Osteocyte (in vitro differentiated cells): ENCODE measurements around the gene DLG2. TPM values are rescaled to one million over a fixed set of nuclear protein-coding genes. Genes with fewer than 3 reads are reported as not detected.

Experiments used
- DNase-seq: peaks from one replicate; pipeline ENCODE4 v3.0.0; 2021; ENCODE audit warnings: mixed read lengths; ENCODE audit not compliant: unreplicated experiment; ENCODE audit errors: extremely low spot score
- H3K27ac Mint-ChIP-seq: one replicate; pipeline ENCODE4 v1.8.0; 2021; ENCODE audit warnings: mild to moderate bottlenecking, mixed read lengths; ENCODE audit not compliant: unreplicated experiment
- H3K27me3 Mint-ChIP-seq: one replicate; pipeline ENCODE4 v1.8.0; 2021; ENCODE audit warnings: mixed read lengths; ENCODE audit not compliant: unreplicated experiment
- H3K36me3 Mint-ChIP-seq: one replicate; pipeline ENCODE4 v1.8.0; 2021; ENCODE audit warnings: mixed read lengths; ENCODE audit not compliant: unreplicated experiment
- H3K4me1 Mint-ChIP-seq: one replicate; pipeline ENCODE4 v1.8.0; 2021; ENCODE audit warnings: mixed read lengths; ENCODE audit not compliant: unreplicated experiment
- H3K4me3 Mint-ChIP-seq: one replicate; pipeline ENCODE4 v1.8.0; 2021; ENCODE audit warnings: mild to moderate bottlenecking, moderate library complexity, mixed read lengths; ENCODE audit not compliant: unreplicated experiment
- H3K9me3 Mint-ChIP-seq: one replicate; pipeline ENCODE4 v1.8.0; 2021; ENCODE audit warnings: mixed read lengths; ENCODE audit not compliant: unreplicated experiment
- total RNA-seq: library from RNA; stranded (reverse); gene quantifications from 2 replicates; pipeline ENCODE4 v1.2.1, GENCODE V29; 2021
- TF ChIP-seq, protein P1 (sequence below): fragments of 200-600 bp; sonication (generic); IDR thresholded peaks from 2 replicates; pipeline ENCODE4 v1.5.0; 2021; ENCODE audit warnings: antibody characterized with exemption, mild to moderate bottlenecking, moderate library complexity

DLG2 gene
- total RNA-seq, 1 donor from 2014 or later, result 2.1 TPM

DNA sequence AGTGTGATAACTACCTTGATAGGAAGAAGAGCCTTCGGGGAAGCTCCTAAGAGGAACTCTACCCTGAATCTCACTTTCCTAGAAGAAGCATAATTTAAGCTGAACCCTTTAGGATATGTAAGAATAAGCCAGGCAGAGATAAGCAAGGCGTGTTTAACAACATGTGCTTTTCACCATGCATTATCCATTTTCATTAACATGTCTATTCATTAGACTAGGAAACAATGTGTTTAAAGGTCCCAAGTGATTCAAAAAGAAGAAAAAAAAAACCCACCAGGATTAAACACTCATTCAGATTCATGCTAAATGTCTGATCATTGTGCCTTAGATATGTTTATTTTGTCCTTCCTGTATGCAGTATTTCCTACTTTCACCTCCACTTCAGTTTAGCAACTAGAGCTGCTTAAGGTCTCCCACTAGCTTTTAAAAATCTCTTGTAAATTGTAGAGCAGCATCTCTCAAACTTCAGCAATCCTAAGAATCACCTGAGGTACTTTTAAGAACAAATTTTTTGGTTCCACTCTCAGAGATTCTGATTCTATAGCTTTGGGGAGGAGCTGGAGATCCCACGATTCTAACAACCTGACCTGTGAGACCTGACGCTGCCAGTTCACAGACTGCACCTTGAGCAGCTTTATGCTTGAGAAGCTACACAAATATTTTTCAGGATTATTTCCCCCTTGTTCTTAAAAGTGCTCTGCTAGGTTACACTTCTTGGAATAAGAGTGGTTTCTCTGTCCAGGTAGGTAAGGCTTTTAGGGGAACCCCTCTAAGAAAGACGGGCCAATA, 1385.6 kb downstream of the DLG2 start:
- no peak overlapping the region for H3K4me3 Mint-ChIP-seq
- no peak overlapping the region for H3K27ac Mint-ChIP-seq
- no peaks in the 10 kb centered on the region for H3K4me1 Mint-ChIP-seq
- H3K9me3 Mint-ChIP-seq, result no peaks in the 10 kb centered on the region
- TF ChIP-seq, protein P1, sequence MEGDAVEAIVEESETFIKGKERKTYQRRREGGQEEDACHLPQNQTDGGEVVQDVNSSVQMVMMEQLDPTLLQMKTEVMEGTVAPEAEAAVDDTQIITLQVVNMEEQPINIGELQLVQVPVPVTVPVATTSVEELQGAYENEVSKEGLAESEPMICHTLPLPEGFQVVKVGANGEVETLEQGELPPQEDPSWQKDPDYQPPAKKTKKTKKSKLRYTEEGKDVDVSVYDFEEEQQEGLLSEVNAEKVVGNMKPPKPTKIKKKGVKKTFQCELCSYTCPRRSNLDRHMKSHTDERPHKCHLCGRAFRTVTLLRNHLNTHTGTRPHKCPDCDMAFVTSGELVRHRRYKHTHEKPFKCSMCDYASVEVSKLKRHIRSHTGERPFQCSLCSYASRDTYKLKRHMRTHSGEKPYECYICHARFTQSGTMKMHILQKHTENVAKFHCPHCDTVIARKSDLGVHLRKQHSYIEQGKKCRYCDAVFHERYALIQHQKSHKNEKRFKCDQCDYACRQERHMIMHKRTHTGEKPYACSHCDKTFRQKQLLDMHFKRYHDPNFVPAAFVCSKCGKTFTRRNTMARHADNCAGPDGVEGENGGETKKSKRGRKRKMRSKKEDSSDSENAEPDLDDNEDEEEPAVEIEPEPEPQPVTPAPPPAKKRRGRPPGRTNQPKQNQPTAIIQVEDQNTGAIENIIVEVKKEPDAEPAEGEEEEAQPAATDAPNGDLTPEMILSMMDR, result no peak
- H3K36me3 Mint-ChIP-seq, result no peaks in the 10 kb centered on the region
- no peak for DNase-seq
- H3K27me3 Mint-ChIP-seq, result no peaks in the 10 kb centered on the region

DNA sequence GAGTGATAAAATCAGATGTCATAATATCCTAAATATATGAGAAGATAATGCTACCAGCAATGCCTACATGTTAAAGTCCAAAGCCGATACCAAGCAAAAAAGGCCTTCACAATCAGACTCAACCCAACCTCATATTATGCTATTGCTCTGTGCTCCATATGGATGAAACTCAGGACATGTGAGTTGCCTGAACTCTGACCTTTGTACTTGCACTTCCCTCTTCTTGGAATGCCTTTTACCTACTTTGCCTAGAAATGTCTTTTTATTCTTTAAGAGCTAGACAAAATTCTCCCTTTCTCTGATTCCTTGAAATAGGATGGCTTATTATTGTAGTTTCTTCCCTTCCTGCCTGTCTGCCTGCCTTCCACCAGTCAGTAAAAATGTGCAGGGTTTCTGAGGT, 1386.3 kb downstream of the DLG2 start:
- Mint-ChIP-seq H3K9me3 (no peaks in the 10 kb centered on the region), H3K27me3 (no peaks in the 10 kb centered on the region), H3K4me3 (no peak overlapping the region), H3K4me1 (no peaks in the 10 kb centered on the region), H3K36me3 (no peaks in the 10 kb centered on the region), H3K27ac (no peak overlapping the region)
- no peak for DNase-seq
- TF ChIP-seq, protein P1, result no peak

DNA sequence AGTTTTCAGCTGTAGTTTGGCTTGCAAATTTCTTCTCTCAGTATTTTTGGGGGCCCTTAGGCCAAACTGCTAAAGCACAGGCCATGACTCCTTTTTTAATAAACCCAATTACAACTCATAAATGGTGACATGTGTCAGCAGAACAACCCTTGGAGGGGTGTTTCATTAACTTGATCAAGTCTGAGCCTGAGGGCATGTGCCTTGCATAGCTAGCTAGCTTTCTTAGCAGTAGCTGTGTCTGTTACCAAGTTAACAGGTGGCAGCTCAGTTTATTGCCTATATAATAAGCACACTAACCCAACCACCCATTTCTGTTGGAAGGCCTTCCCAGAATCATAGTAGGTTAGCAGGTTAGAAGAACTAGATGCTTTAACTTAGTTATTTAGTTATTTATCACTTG, 1390.7 kb downstream of the DLG2 start:
- Mint-ChIP-seq H3K36me3 (no peaks in the 10 kb centered on the region), H3K9me3 (no peaks in the 10 kb centered on the region), H3K27ac (no peak overlapping the region)

DNA sequence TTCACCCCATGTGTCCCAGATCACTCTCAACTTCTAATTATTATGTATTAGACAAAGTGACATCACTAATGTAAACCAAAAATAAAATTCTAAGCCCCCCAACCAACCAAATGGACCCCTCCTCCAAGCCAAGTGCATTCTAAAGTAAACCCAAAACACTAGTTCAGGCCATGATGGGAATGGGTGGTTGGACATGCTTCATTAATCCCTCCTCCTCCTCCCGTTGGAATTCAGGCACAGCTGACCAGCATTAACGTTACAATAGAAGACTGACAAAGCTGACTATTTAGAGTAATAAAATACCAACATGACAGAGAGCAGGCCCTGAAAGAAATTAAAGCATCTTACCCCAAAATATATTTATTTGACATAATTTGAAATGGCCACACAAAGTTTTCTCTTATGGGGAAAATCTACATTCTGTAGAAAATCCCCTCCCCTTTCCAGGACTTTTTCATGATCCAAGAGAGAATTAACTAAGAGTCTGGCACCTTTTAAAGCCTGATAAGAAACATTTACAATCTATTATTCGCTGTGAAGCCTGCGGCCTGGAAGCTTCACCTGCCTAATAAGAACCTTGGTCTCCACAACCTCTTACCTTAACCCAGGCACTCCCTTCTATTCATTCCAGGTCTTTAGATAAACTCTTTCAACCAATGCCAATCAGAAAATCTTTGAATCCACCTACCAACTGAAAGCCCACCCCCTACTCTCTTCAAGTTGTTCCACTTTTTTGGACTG, 1392.5 kb downstream of the DLG2 start:
- Mint-ChIP-seq H3K4me3 (no peak overlapping the region), H3K4me1 (no peaks in the 10 kb centered on the region), H3K27me3 (no peaks in the 10 kb centered on the region), H3K9me3 (no peaks in the 10 kb centered on the region), H3K36me3 (no peaks in the 10 kb centered on the region), H3K27ac (no peak overlapping the region)
- TF ChIP-seq, protein P1, result no peak
- DNase-seq, result no peak

More for the DNA sequence above, 1390.7 kb downstream of the DLG2 start:
- no peak for DNase-seq
- no peaks in the 10 kb centered on the region for H3K4me1 Mint-ChIP-seq
- TF ChIP-seq, protein P1, result no peak
- no peaks in the 10 kb centered on the region for H3K27me3 Mint-ChIP-seq
- no peak overlapping the region for H3K4me3 Mint-ChIP-seq

DNA sequence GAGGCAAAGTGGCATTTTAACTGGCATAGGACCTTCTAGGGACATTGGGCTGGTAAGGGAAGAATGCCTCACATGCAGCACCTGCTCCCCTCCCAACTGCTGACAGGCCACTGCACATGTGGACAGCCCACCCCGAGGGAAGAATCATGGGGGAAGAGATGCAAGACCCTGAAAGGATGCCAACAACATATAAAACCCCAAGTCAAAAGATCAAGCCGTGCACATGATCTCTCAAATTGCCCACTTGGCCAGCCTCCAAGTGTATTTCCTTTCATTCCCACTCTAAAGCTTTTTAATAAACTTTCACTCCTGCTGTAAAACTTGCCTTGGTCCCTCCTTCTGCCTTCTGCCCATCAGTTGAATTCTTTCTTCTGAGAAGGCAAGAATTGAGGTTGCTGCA, 1393.1 kb downstream of the DLG2 start:
- no peaks in the 10 kb centered on the region for H3K9me3 Mint-ChIP-seq
- no peaks in the 10 kb centered on the region for H3K27me3 Mint-ChIP-seq
- no peaks in the 10 kb centered on the region for H3K36me3 Mint-ChIP-seq
- TF ChIP-seq, protein P1, result no peak
- no peak overlapping the region for H3K4me3 Mint-ChIP-seq
- H3K27ac Mint-ChIP-seq, result no peak overlapping the region
- H3K4me1 Mint-ChIP-seq, result no peaks in the 10 kb centered on the region
- no peak for DNase-seq
